Gastrocnemius medialis (tissue), 4 donors: Measurements from ENCODE around the gene PRAME.

Experiments used
- CTCF ChIP-seq, 5 experiments: fragments of 450-650 bp in 3 of 5; fragments of 200-600 bp in 2 of 5; sonication (generic) in 2 of 5; IDR thresholded peaks in 4 of 5; conservative IDR thresholded peaks in 1 of 5; 1 replicate in 4 of 5; 2 replicates in 1 of 5; pipeline ENCODE4 v1.5.1; 2016 to 2019; ENCODE audit warnings: antibody characterized with exemption in 5 of 5, mild to moderate bottlenecking in 3 of 5, moderate library complexity in 3 of 5
- POLR2A ChIP-seq, 2 donors: fragments of 450-650 bp; IDR thresholded peaks; one replicate each; pipeline ENCODE4 v1.6.1; 2017; ENCODE audit warnings: antibody characterized with exemption in 2 of 2, mild to moderate bottlenecking in 2 of 2, moderate library complexity in 2 of 2

- TF ChIP-seq CTCF (IDR thresholded peaks at IDR 0.05 in 4 of 5, conservative IDR thresholded peaks at IDR 0.05 in 1 of 5) (no peak), POLR2A (IDR thresholded peaks at IDR 0.05) (no peak)
These were observed 6.4 kb downstream of the PRAME start for GRCh38 chr22:22552630-22553029.
